Stomach smooth muscle (tissue), 2 donors: ENCODE measurements around the gene UPK3B.
"Not testable (repeated sequence)": the region's sequence is repeated elsewhere in the genome, so short reads cannot be mapped to it uniquely, and the experiment has no call there.

Source experiments
- H3K27ac ChIP-seq: one replicate; pipeline ENCODE4 v1.7.0; 2013; ENCODE audit warnings: mild to moderate bottlenecking, low read length, inconsistent platforms
- H3K27me3 ChIP-seq, 2 donors: one replicate each; pipeline ENCODE4 v1.7.0; 2013; ENCODE audit warnings: low read length in 2 of 2; ENCODE audit not compliant: insufficient read depth in 2 of 2, control insufficient read depth in 1 of 2
- H3K36me3 ChIP-seq, 2 donors: one replicate each; pipeline ENCODE4 v1.7.0; 2013; ENCODE audit warnings: low read length in 2 of 2; ENCODE audit not compliant: control insufficient read depth in 2 of 2, insufficient read depth in 2 of 2
- H3K4me1 ChIP-seq: one replicate; pipeline ENCODE4 v1.7.0; 2013; ENCODE audit warnings: low read length; ENCODE audit not compliant: control insufficient read depth, insufficient read depth
- H3K4me3 ChIP-seq, 2 donors: one replicate each; pipeline ENCODE4 v1.7.0; 2013; ENCODE audit warnings: low read length in 2 of 2
- H3K9ac ChIP-seq, 2 donors: one replicate each; pipeline ENCODE4 v1.7.0; 2013; ENCODE audit warnings: low read length in 2 of 2, mild to moderate bottlenecking in 1 of 2
- H3K9me3 ChIP-seq, 2 donors: one replicate each; pipeline ENCODE4 v1.7.0; 2013; ENCODE audit warnings: low read length in 2 of 2; ENCODE audit not compliant: control insufficient read depth in 2 of 2
- donor health status: healthy.
- donor health status: Pancreatic carcinoma.

The UPK3B gene

GRCh38 chr7:76506081-76506440, 4.3 kb upstream of the UPK3B start:
- H3K27ac ChIP-seq = no peak overlapping the region
- peaks cover 5% of the 10 kb centered on the region for H3K4me1 ChIP-seq
- no peaks in the 10 kb centered on the region for H3K9me3 ChIP-seq
- peaks cover 0 to 3% of the 10 kb centered on the region in 2 donors for H3K36me3 ChIP-seq
- no peak overlapping the region for H3K9ac ChIP-seq
- no peaks in the 10 kb centered on the region for H3K27me3 ChIP-seq
- no peak overlapping the region for H3K4me3 ChIP-seq

GRCh38 chr7:76506643-76507042, 3.7 kb upstream of the UPK3B start:
- H3K27me3 ChIP-seq, H3K9ac ChIP-seq, H3K4me3 ChIP-seq, H3K9me3 ChIP-seq, H3K4me1 ChIP-seq, H3K36me3 ChIP-seq, H3K27ac ChIP-seq: not testable (repeated sequence)

DNA sequence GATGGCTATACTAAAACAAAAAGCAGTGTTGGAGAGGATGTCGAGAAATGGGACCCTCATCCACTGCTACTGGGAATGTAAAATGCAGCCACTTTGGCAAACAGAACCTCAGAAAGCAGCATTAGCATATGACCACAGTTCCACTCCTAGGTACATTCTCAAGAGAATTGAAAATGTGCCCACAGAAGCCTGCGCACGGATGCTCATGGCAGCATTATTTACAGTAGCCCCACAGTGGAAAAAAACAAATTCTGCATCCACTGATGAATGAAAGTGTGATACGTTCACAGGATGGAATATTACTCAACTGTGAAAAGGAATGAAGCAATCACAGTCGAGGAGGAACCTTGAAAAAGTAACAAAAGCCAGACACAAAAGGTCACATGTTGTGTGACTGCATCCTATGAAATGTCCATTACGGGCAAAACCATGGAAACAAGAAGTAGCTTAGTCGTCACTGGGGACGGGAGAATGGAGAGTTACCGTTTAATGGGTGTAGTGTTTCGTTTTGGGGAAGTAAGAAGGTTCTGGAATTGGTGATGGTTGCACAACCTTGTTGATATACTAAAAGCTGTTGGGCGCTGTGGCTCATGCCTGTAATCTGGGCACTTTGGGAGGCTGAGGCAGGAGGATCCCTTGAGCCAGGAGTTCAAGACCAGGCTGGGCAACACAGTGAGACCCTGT, 2.5 kb upstream of the UPK3B start:
- no peak overlapping the region for H3K9ac ChIP-seq
- H3K27me3 ChIP-seq = no peaks in the 10 kb centered on the region
- no peak overlapping the region for H3K4me3 ChIP-seq
- H3K4me1 ChIP-seq = peaks cover 5% of the 10 kb centered on the region
- no peak overlapping the region for H3K27ac ChIP-seq
- no peaks in the 10 kb centered on the region for H3K9me3 ChIP-seq
- H3K36me3 ChIP-seq = peaks cover 0 to 3% of the 10 kb centered on the region in 2 donors

DNA sequence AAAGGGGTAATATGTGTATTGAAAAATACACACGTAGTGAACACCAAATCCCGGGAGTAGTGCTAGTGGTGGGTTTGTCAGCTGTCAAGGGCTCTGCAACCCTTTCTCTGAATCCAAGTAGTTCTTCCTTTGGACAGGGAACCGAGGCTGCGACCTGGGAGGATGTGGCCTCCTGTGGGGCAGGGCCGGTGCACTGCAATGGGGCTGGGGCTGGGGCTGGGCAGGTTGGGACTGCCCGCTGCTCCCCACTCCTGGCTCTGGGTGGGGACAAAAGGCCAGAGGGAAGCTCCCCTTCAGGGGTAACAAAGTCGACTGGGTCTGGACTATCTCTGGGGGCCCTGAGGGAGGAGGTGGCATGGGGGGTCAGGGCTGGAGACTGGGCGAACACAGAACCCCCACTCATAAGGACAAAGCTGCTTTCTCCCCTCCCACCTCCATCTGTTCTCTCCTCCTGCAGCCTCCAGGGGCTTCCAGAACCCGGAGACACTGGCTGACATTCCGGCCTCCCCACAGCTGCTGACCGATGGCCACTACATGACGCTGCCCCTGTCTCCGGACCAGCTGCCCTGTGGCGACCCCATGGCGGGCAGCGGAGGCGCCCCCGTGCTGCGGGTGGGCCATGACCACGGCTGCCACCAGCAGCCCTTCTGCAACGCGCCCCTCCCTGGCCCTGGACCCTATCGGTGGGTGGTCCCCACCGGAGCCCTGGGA, 1.0 kb downstream of the UPK3B start:
- H3K27me3 ChIP-seq, H3K9me3 ChIP-seq, H3K9ac ChIP-seq, H3K36me3 ChIP-seq, H3K4me1 ChIP-seq, H3K27ac ChIP-seq, H3K4me3 ChIP-seq: not testable (repeated sequence)

GRCh38 chr7:76511911-76512885, 1.8 kb downstream of the UPK3B start:
- H3K4me3 ChIP-seq, H3K4me1 ChIP-seq, H3K9me3 ChIP-seq, H3K36me3 ChIP-seq, H3K27ac ChIP-seq, H3K27me3 ChIP-seq, H3K9ac ChIP-seq: not testable (repeated sequence)

DNA sequence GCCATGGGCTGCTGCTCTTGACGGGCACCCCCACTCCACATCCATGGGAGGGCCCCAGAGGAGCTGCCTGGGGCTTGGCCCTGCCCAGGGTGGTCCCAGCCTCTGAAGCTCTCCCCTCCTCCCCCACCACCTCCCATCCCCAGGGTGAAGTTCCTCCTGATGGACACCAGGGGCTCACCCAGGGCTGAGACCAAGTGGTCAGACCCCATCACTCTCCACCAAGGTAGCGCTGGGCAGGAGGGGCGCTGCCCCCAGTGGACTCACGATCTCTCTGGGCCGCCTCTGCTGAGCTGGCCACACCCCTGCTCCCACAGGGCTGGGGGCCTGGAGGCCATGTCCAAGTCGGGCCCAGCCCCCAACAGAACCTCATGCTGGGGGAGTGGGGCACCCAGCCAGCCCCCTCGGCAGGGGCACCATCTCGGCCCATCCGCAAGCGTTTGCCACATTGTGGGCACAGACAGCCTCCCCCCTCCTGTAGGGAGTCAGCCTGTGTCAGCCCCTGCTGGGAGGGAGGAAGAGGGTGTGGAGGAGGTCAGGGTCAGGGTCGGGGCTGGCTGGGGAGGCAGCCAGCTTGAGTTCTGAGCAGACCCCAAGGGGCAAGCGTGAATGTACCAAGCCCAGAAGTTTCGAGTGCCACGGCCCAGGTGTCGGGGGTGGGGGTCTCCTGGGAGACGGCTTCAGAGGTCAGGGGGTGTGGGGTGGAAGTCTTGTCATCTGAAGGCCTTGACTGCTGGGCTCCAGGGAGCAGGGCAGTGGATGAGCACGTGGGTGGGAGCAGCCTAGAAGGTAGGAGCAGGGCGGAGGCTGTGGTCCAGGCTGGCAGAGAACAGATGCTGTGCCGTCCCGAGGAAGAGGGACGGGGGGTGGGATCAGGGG, 2.8 kb downstream of the UPK3B start:
- no peak overlapping the region for H3K27ac ChIP-seq
- no peaks in the 10 kb centered on the region for H3K9me3 ChIP-seq
- H3K4me1 ChIP-seq = peaks cover 5% of the 10 kb centered on the region
- H3K9ac ChIP-seq = no peak overlapping the region
- H3K27me3 ChIP-seq = no peaks in the 10 kb centered on the region
- H3K4me3 ChIP-seq = no peak overlapping the region
- H3K36me3 ChIP-seq = no peaks in the 10 kb centered on the region

GRCh38 chr7:76513817-76514799, 3.8 kb downstream of the UPK3B start:
- Histone ChIP-seq H3K9ac (no peak overlapping the region), H3K9me3 (no peaks in the 10 kb centered on the region), H3K27me3 (no peaks in the 10 kb centered on the region), H3K27ac (no peak overlapping the region), H3K4me1 (peaks cover 5% of the 10 kb centered on the region), H3K4me3 (no peak overlapping the region), H3K36me3 (no peaks in the 10 kb centered on the region)

GRCh38 chr7:76514926-76515771, 4.8 kb downstream of the UPK3B start:
- Histone ChIP-seq H3K36me3 (no peaks in the 10 kb centered on the region), H3K4me3 (no peak overlapping the region), H3K27ac (no peak overlapping the region), H3K9ac (no peak overlapping the region), H3K4me1 (peaks cover 2% of the 10 kb centered on the region), H3K27me3 (no peaks in the 10 kb centered on the region), H3K9me3 (no peaks in the 10 kb centered on the region)

- H3K9ac ChIP-seq = no peak overlapping the region
- no peaks in the 10 kb centered on the region for H3K36me3 ChIP-seq
- H3K4me3 ChIP-seq = no peak overlapping the region
- H3K27me3 ChIP-seq = no peaks in the 10 kb centered on the region
- H3K9me3 ChIP-seq = no peaks in the 10 kb centered on the region
- H3K4me1 ChIP-seq = no peaks in the 10 kb centered on the region
- H3K27ac ChIP-seq = no peak overlapping the region
Measured at GRCh38 chr7:76515999-76516443, 5.7 kb downstream of the UPK3B start.
